SK-MEL-5 (cell line): Measurements from ENCODE around the gene MIER3. TPM values are rescaled to one million over a fixed set of nuclear protein-coding genes. Genes with fewer than 3 reads are reported as not detected.

Source experiments
- DNase-seq: peaks from one replicate; pipeline ENCODE4 v3.0.0-alpha.2; 2016; ENCODE audit warnings: low read depth, low spot score
- in situ Hi-C: cut with HindIII; loops from 2 replicates; pipeline ENCODE4 v1.10.0; 2016; ENCODE audit warnings: low sequenced_read_pairs, high pct_unique_total_duplicates, low pct_unique_long_range_greater_than_20kb
- total RNA-seq: library from RNA; depleted of rRNA; stranded (reverse); fragments of >200 nt; shearing (Covaris generic); gene quantifications from 2 replicates; pipeline ENCODE4 v1.2.3, GENCODE V29; 2014; rRNA removed

The MIER3 gene
- total RNA-seq, 1 experiment from 2014 or later, result 33.7 TPM

GRCh38 chr5:56913766-56914165 lies 38.2 kb downstream of the MIER3 start:
- in situ Hi-C loops, result no loop called here
- DNase-seq, result peak; percentile 98

GRCh38 chr5:56910210-56910965 lies 41.5 kb downstream of the MIER3 start:
- in situ Hi-C loops, result no loop called here
- DNase-seq, result peak; percentile 62

- in situ Hi-C loops, result no loop called here
- DNase-seq, result peak; percentile 96
Measured at GRCh38 chr5:56909294-56910209, 42.4 kb downstream of the MIER3 start, which contains the start of gene SETD9. TSS of gene SETD9 (plus strand) at chr5:56909596. CDS start at chr5:56909646, 50 bp downstream.

- no peak for DNase-seq
- in situ Hi-C loops, result no loop called here
Measured at GRCh38 chr5:56908942-56909293, 43.0 kb downstream of the MIER3 start.

- DNase-seq, result peak; percentile 77
- in situ Hi-C loops, result no loop called here
Measured at GRCh38 chr5:56900858-56901578, 50.9 kb downstream of the MIER3 start.

GRCh38 chr5:56900395-56900794 lies 51.5 kb downstream of the MIER3 start:
- no peak for DNase-seq
- in situ Hi-C loops, result no loop called here

GRCh38 chr5:56898213-56898612 lies 53.7 kb downstream of the MIER3 start:
- in situ Hi-C loops, result no loop called here

GRCh38 chr5:56896763-56897162 lies 55.2 kb downstream of the MIER3 start:
- in situ Hi-C loops, result no loop called here

More at GRCh38 chr5:56898213-56898612, 53.7 kb downstream of the MIER3 start:
- DNase-seq, result no peak

GRCh38 chr5:56893251-56893951 lies 58.5 kb downstream of the MIER3 start:
- in situ Hi-C loops, result no loop called here
- DNase-seq, result no peak

More at GRCh38 chr5:56896763-56897162, 55.2 kb downstream of the MIER3 start:
- DNase-seq, result no peak

GRCh38 chr5:56881571-56881970 lies 70.4 kb downstream of the MIER3 start:
- in situ Hi-C loops, result no loop called here
- no peak for DNase-seq

- DNase-seq, result no peak
- in situ Hi-C loops, result no loop called here
Measured at GRCh38 chr5:56876327-56876726, 75.6 kb downstream of the MIER3 start.

GRCh38 chr5:56873056-56873455 lies 78.9 kb downstream of the MIER3 start:
- in situ Hi-C loops, result no loop called here

GRCh38 chr5:56871777-56872176 lies 80.1 kb downstream of the MIER3 start:
- no peak for DNase-seq
- in situ Hi-C loops, result no loop called here

More at GRCh38 chr5:56873056-56873455, 78.9 kb downstream of the MIER3 start:
- no peak for DNase-seq

Other genes with a start within 250 kb of the MIER3 start
- 57.1 and 61.8 TPM in 2 replicates for gene MAP3K1, start 136.6 kb downstream of the MIER3 start, total RNA-seq
- gene SETD9, start 42.5 kb downstream of the MIER3 start, total RNA-seq, result 28.7 and 45.4 TPM in 2 replicates
- gene GPBP1, start 221.9 kb upstream of the MIER3 start, total RNA-seq, result 65.2 and 69.9 TPM in 2 replicates